SK-N-MC (cell line): ENCODE measurements around the gene FGF14.

Experiments used
- EZH2 ChIP-seq: fragments of 200-600 bp; sonication (generic); IDR thresholded peaks from one replicate; pipeline ENCODE4 v1.6.1; 2017; ENCODE audit warnings: antibody characterized with exemption
- POLR2AphosphoS5 ChIP-seq: IDR thresholded peaks from 2 replicates; pipeline ENCODE4 v1.6.1; 2012; ENCODE audit warnings: mild to moderate bottlenecking, low read depth, low read length, borderline replicate concordance

- TF ChIP-seq POLR2AphosphoS5 (no peak), EZH2 (no peak)
Observed at GRCh38 chr13:102090532-102090931, 311.3 kb downstream of the FGF14 start.
